GM12874 (cell line): ENCODE results near the gene FXN.

Experiments used
- TF ChIP-seq, protein P1 (sequence below): IDR thresholded peaks from 2 replicates; pipeline ENCODE4 v1.5.1; 2011; ENCODE audit warnings: low read depth, mild to moderate bottlenecking, control low read depth, low read length, moderate library complexity; ENCODE audit not compliant: insufficient read depth

Gene FXN

DNA sequence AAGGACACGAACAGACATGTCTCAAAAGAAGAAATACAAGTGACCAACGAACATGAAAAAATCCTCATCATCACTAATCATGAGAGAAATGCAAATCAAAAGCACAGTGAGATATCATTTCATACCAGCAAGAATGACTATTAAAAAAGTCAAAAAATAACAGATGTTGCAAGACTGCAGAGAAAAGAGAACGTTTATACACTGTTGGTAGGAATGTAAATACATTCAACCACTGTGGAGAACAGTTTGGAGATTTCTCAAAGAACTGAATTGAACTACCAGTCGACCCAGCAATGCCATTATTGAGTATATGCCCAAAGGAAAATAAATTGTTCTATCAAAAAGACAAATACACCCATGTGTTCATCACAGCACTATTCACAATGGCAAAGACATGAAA lies 45.7 kb downstream of the FXN start:
- TF ChIP-seq, protein P1, sequence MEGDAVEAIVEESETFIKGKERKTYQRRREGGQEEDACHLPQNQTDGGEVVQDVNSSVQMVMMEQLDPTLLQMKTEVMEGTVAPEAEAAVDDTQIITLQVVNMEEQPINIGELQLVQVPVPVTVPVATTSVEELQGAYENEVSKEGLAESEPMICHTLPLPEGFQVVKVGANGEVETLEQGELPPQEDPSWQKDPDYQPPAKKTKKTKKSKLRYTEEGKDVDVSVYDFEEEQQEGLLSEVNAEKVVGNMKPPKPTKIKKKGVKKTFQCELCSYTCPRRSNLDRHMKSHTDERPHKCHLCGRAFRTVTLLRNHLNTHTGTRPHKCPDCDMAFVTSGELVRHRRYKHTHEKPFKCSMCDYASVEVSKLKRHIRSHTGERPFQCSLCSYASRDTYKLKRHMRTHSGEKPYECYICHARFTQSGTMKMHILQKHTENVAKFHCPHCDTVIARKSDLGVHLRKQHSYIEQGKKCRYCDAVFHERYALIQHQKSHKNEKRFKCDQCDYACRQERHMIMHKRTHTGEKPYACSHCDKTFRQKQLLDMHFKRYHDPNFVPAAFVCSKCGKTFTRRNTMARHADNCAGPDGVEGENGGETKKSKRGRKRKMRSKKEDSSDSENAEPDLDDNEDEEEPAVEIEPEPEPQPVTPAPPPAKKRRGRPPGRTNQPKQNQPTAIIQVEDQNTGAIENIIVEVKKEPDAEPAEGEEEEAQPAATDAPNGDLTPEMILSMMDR, result no peak

- TF ChIP-seq, protein P1, result no peak
Observed at GRCh38 chr9:69083321-69083720, 47.8 kb downstream of the FXN start.

- TF ChIP-seq, protein P1, result no peak
Observed at GRCh38 chr9:69085569-69086283, 50.2 kb downstream of the FXN start.

- TF ChIP-seq, protein P1, result no peak
Observed at GRCh38 chr9:69086312-69086711, 50.8 kb downstream of the FXN start.

DNA sequence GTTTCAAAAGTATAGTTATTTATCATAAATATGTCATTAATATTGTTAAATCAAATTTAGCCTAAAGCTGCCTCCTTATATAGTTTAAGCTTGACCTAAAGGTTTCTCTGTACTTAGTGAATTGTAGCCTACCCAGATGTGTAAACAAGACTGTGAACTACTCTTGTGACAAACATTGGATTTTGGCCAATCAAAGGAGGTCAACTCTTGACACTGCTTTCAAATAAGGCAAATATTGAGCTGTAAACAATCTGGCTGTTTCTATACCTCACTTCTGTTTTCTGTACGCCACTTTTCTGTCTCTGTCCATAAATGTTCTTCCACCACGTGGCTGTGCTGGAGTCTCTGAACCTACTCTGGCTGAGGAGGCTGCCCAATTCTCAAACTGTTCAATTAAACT lies 51.2 kb downstream of the FXN start:
- TF ChIP-seq, protein P1, result no peak

GRCh38 chr9:69089082-69089481 lies 53.5 kb downstream of the FXN start:
- TF ChIP-seq, protein P1, result no peak

GRCh38 chr9:69089491-69089890 lies 53.9 kb downstream of the FXN start:
- TF ChIP-seq, protein P1, result no peak
